ENCODE data around the gene APOD. TPM values are rescaled to one million over a fixed set of nuclear protein-coding genes. Genes with fewer than 3 reads are reported as not detected.

The APOD gene
- total RNA-seq, 4 donors from 2014 or later: 13.6 to 319 (median 55.9) TPM

- Histone ChIP-seq H3K4me3 (no peak overlapping the region), H3K27me3 (no peaks in the 10 kb centered on the region), H3K36me3 (peaks cover 0 to 4% (median 0%) of the 10 kb centered on the region in 3 donors), H3K4me1 (peaks cover 0 to 7% (median 4%) of the 10 kb centered on the region in 3 donors), H3K27ac (no peak overlapping the region), H3K9me3 (no peaks in the 10 kb centered on the region)
- intact Hi-C loops (cut with DNase I): no loop called here
- no peak for DNase-seq
- WGBS, 2 donors: 89 to 93% methylated on average over 9 to 12 of the region's 12 CpGs
- TF ChIP-seq CTCF (IDR thresholded peaks at IDR 0.05) (no peak), POLR2A (IDR thresholded peaks at IDR 0.05) (no peak)
These were observed 4.5 kb downstream of the APOD start for GRCh38 chr3:195579281-195579680.

- Histone ChIP-seq H3K9me3 (no peaks in the 10 kb centered on the region), H3K4me3 (no peak overlapping the region), H3K27me3 (no peaks in the 10 kb centered on the region), H3K36me3 (peaks cover 0 to 4% (median 0%) of the 10 kb centered on the region in 3 donors), H3K4me1 (peaks cover 0 to 4% (median 0%) of the 10 kb centered on the region in 3 donors), H3K27ac (no peak overlapping the region)
- 75 to 94% methylated on average over 4 to 6 of the region's 6 CpGs for WGBS, 2 donors
- TF ChIP-seq POLR2A (IDR thresholded peaks at IDR 0.05) (no peak), CTCF (IDR thresholded peaks at IDR 0.05) (no peak)
- no peak for DNase-seq
- intact Hi-C loops (cut with DNase I): no loop called here
These were observed 5.2 kb downstream of the APOD start for GRCh38 chr3:195578565-195578964.

GRCh38 chr3:195577645-195578177 is 6.0 kb downstream of the APOD start:
- Histone ChIP-seq H3K4me1 (peaks cover 0 to 4% (median 0%) of the 10 kb centered on the region in 3 donors), H3K27me3 (no peaks in the 10 kb centered on the region), H3K4me3 (no peak overlapping the region), H3K27ac (no peak overlapping the region), H3K36me3 (peaks cover 0 to 4% (median 0%) of the 10 kb centered on the region in 3 donors), H3K9me3 (no peaks in the 10 kb centered on the region)
- WGBS, 2 donors: 69 to 77% methylated on average over 9 of the region's 9 CpGs
- intact Hi-C loops (cut with DNase I): no loop called here
- DNase-seq: no peak
- no peak for TF ChIP-seq POLR2A (IDR thresholded peaks at IDR 0.05)
- no peak for TF ChIP-seq CTCF (IDR thresholded peaks at IDR 0.05)

- TF ChIP-seq CTCF (IDR thresholded peaks at IDR 0.05): no peak
- intact Hi-C loops (cut with DNase I): no loop called here
- Histone ChIP-seq H3K27me3 (no peaks in the 10 kb centered on the region), H3K9me3 (no peaks in the 10 kb centered on the region), H3K4me1 (no peaks in the 10 kb centered on the region), H3K27ac (no peak overlapping the region), H3K36me3 (peaks cover 0 to 4% (median 0%) of the 10 kb centered on the region in 3 donors), H3K4me3 (no peak overlapping the region)
- WGBS, 2 donors: 74 to 79% methylated on average over 8 of the region's 8 CpGs
- DNase-seq: no peak
These were observed 9.0 kb downstream of the APOD start for GRCh38 chr3:195574497-195575304.
